ENCODE results near the gene DYNC1I1.

DYNC1I1 gene

GRCh38 chr7:95776561-95777185 lies 4.3 kb downstream of the DYNC1I1 start:
- Mint-ChIP-seq H3K9me3 (no peaks in the 10 kb centered on the region), H3K4me1 (peaks cover 5% of the 10 kb centered on the region), H3K4me3 (no peak overlapping the region), H3K27ac (no peak overlapping the region), H3K27me3 (peaks cover 45% of the 10 kb centered on the region)
- DNase-seq (no peak), ATAC-seq (no peak)

GRCh38 chr7:95777269-95777668 lies 4.9 kb downstream of the DYNC1I1 start:
- DNase-seq: no peak
- Mint-ChIP-seq H3K27ac (no peak overlapping the region), H3K9me3 (no peaks in the 10 kb centered on the region), H3K27me3 (peaks cover 40% of the 10 kb centered on the region), H3K4me1 (peaks cover 1% of the 10 kb centered on the region), H3K4me3 (no peak overlapping the region)
- ATAC-seq: no peak

- DNase-seq (no peak), ATAC-seq (no peak)
- H3K4me1 Mint-ChIP-seq: no peaks in the 10 kb centered on the region
- H3K27me3 Mint-ChIP-seq: peaks cover 17% of the 10 kb centered on the region
- no peak overlapping the region for H3K4me3 Mint-ChIP-seq
- H3K27ac Mint-ChIP-seq: no peak overlapping the region
- no peaks in the 10 kb centered on the region for H3K9me3 Mint-ChIP-seq
These were observed 8.3 kb downstream of the DYNC1I1 start for GRCh38 chr7:95780665-95781064.

- no peaks in the 10 kb centered on the region for H3K9me3 Mint-ChIP-seq
- H3K27me3 Mint-ChIP-seq: peaks cover 12% of the 10 kb centered on the region
- H3K4me1 Mint-ChIP-seq: no peaks in the 10 kb centered on the region
- H3K27ac Mint-ChIP-seq: no peak overlapping the region
- no peak overlapping the region for H3K4me3 Mint-ChIP-seq
- DNase-seq (no peak), ATAC-seq (peak; percentile 20)
These were observed 9.7 kb downstream of the DYNC1I1 start for GRCh38 chr7:95781961-95782586.

- ATAC-seq: no peak
- no peak for DNase-seq
- H3K4me1 Mint-ChIP-seq: no peaks in the 10 kb centered on the region
These were observed 12.4 kb downstream of the DYNC1I1 start for GRCh38 chr7:95784796-95785195.

GRCh38 chr7:95788258-95788657 lies 15.9 kb downstream of the DYNC1I1 start:
- no peak for ATAC-seq

More at GRCh38 chr7:95784796-95785195, 12.4 kb downstream of the DYNC1I1 start:
- Mint-ChIP-seq H3K4me3 (no peak overlapping the region), H3K9me3 (peaks cover 0 to 7% of the 10 kb centered on the region in 2 donors), H3K27ac (no peak overlapping the region), H3K27me3 (peaks cover 12% of the 10 kb centered on the region)

GRCh38 chr7:95788884-95789283 lies 16.5 kb downstream of the DYNC1I1 start:
- Mint-ChIP-seq H3K27ac (no peak overlapping the region), H3K9me3 (peaks cover 10 to 11% of the 10 kb centered on the region in 2 donors), H3K27me3 (peaks cover 7% of the 10 kb centered on the region), H3K4me1 (no peaks in the 10 kb centered on the region), H3K4me3 (no peak overlapping the region)
- DNase-seq (no peak), ATAC-seq (no peak)

More at GRCh38 chr7:95788258-95788657, 15.9 kb downstream of the DYNC1I1 start:
- H3K4me3 Mint-ChIP-seq: no peak overlapping the region
- no peak overlapping the region for H3K27ac Mint-ChIP-seq
- DNase-seq: no peak
- peaks cover 7 to 11% of the 10 kb centered on the region in 2 donors for H3K9me3 Mint-ChIP-seq
- H3K27me3 Mint-ChIP-seq: peaks cover 7% of the 10 kb centered on the region
- H3K4me1 Mint-ChIP-seq: no peaks in the 10 kb centered on the region

- DNase-seq (no peak), ATAC-seq (no peak)
- Mint-ChIP-seq H3K4me3 (no peak overlapping the region), H3K9me3 (peaks cover 4 to 16% of the 10 kb centered on the region in 2 donors), H3K27me3 (no peaks in the 10 kb centered on the region), H3K27ac (no peak overlapping the region), H3K4me1 (no peaks in the 10 kb centered on the region)
These were observed 21.3 kb downstream of the DYNC1I1 start for GRCh38 chr7:95793658-95794057.

GRCh38 chr7:95794917-95795515 lies 22.7 kb downstream of the DYNC1I1 start:
- no peak for ATAC-seq
- peaks cover 10 to 16% of the 10 kb centered on the region in 2 donors for H3K9me3 Mint-ChIP-seq

GRCh38 chr7:95796617-95797016 lies 24.3 kb downstream of the DYNC1I1 start:
- Mint-ChIP-seq H3K9me3 (peaks cover 12 to 16% of the 10 kb centered on the region in 2 donors), H3K27ac (no peak overlapping the region), H3K4me3 (no peak overlapping the region), H3K4me1 (no peaks in the 10 kb centered on the region), H3K27me3 (peaks cover 8% of the 10 kb centered on the region)
- ATAC-seq: no peak
- DNase-seq: no peak

More at GRCh38 chr7:95794917-95795515, 22.7 kb downstream of the DYNC1I1 start:
- DNase-seq: no peak
- Mint-ChIP-seq H3K4me3 (no peak overlapping the region), H3K4me1 (no peaks in the 10 kb centered on the region), H3K27ac (no peak overlapping the region), H3K27me3 (peaks cover 1% of the 10 kb centered on the region)

- no peak for ATAC-seq
- no peak overlapping the region for H3K4me3 Mint-ChIP-seq
- DNase-seq: no peak
- peaks cover 16% of the 10 kb centered on the region for H3K27me3 Mint-ChIP-seq
- no peak overlapping the region for H3K27ac Mint-ChIP-seq
- no peaks in the 10 kb centered on the region for H3K4me1 Mint-ChIP-seq
- H3K9me3 Mint-ChIP-seq: peaks cover 8% of the 10 kb centered on the region in 2 donors
These were observed 26.1 kb downstream of the DYNC1I1 start for GRCh38 chr7:95798401-95798930.

- H3K9me3 Mint-ChIP-seq: peaks cover 0 to 8% of the 10 kb centered on the region in 2 donors
- H3K27me3 Mint-ChIP-seq: peaks cover 16% of the 10 kb centered on the region
- DNase-seq (no peak), ATAC-seq (no peak)
- H3K4me1 Mint-ChIP-seq: no peaks in the 10 kb centered on the region
- H3K4me3 Mint-ChIP-seq: no peak overlapping the region
- H3K27ac Mint-ChIP-seq: no peak overlapping the region
These were observed 28.4 kb downstream of the DYNC1I1 start for GRCh38 chr7:95800787-95801186.

- H3K4me1 Mint-ChIP-seq: no peaks in the 10 kb centered on the region
- peaks cover 0 to 8% of the 10 kb centered on the region in 2 donors for H3K9me3 Mint-ChIP-seq
- H3K4me3 Mint-ChIP-seq: no peak overlapping the region
- ATAC-seq (no peak), DNase-seq (no peak)
- no peak overlapping the region for H3K27ac Mint-ChIP-seq
- peaks cover 16% of the 10 kb centered on the region for H3K27me3 Mint-ChIP-seq
These were observed 29.9 kb downstream of the DYNC1I1 start for GRCh38 chr7:95802270-95802669.

- no peak overlapping the region for H3K27ac Mint-ChIP-seq
These were observed 31.7 kb downstream of the DYNC1I1 start for GRCh38 chr7:95804052-95804451.

GRCh38 chr7:95805909-95806308 lies 33.6 kb downstream of the DYNC1I1 start:
- Mint-ChIP-seq H3K27ac (no peak overlapping the region), H3K27me3 (peaks cover 7% of the 10 kb centered on the region), H3K4me1 (no peaks in the 10 kb centered on the region), H3K4me3 (no peak overlapping the region), H3K9me3 (no peaks in the 10 kb centered on the region)
- ATAC-seq (no peak), DNase-seq (no peak)

More at GRCh38 chr7:95804052-95804451, 31.7 kb downstream of the DYNC1I1 start:
- Mint-ChIP-seq H3K27me3 (peaks cover 16% of the 10 kb centered on the region), H3K4me3 (no peak overlapping the region), H3K9me3 (peaks cover 0 to 8% of the 10 kb centered on the region in 2 donors), H3K4me1 (no peaks in the 10 kb centered on the region)
- ATAC-seq: no peak
- DNase-seq: no peak

- Mint-ChIP-seq H3K9me3 (no peaks in the 10 kb centered on the region), H3K27me3 (no peaks in the 10 kb centered on the region), H3K4me3 (no peak overlapping the region), H3K4me1 (no peaks in the 10 kb centered on the region), H3K27ac (no peak overlapping the region)
- ATAC-seq (no peak), DNase-seq (no peak)
These were observed 36.0 kb downstream of the DYNC1I1 start for GRCh38 chr7:95808396-95808795.

All from stimulated activated naive CD8-positive, alpha-beta T cell treated with anti-CD3 and anti-CD28 coated beads, Interleukin-15, amount 100 ng/mL, for 72 hours (primary cell).